Hair follicle dermal papilla cell (primary cell): ENCODE data around the gene PAGE5. TPM values are rescaled to one million over a fixed set of nuclear protein-coding genes. Genes with fewer than 3 reads are reported as not detected.

Experiments
- total RNA-seq: library from RNA; depleted of rRNA; stranded (reverse); fragments of >200 nt; gene quantifications from 2 replicates; pipeline ENCODE4 v1.2.3, GENCODE V29; 2012

Gene PAGE5
- not detected in 2 replicates for total RNA-seq

GRCh38 chrX:55220119-55220794 lies at the start of gene PAGE5:
PAGE5 (plus strand) TSS chrX:55220346; CDS start chrX:55221383, 1,037 bp downstream.

GRCh38 chrX:55264816-55265215 lies 44.7 kb downstream of the PAGE5 start, which contains the start of gene PAGE3:
PAGE3 (minus strand) TSS chrX:55264916; CDS start chrX:55263903, 1,013 bp downstream.

Other genes starting within 250 kb of the PAGE5 start
- gene PFKFB1, start 226.2 kb upstream of the PAGE5 start, total RNA-seq, result 0.12 and 0.16 TPM in 2 replicates
- gene APEX2, start 220.0 kb upstream of the PAGE5 start, total RNA-seq, result 6.3 and 7.8 TPM in 2 replicates
- not detected in 2 replicates for gene ALAS2, start 189.4 kb upstream of the PAGE5 start, total RNA-seq
- not detected in 2 replicates for gene PAGE2B, start 145.3 kb upstream of the PAGE5 start, total RNA-seq
- gene PAGE2, start 131.3 kb upstream of the PAGE5 start, total RNA-seq, result not detected in 2 replicates
- not detected in 2 replicates for gene PAGE3, start 44.6 kb downstream of the PAGE5 start, total RNA-seq
- 26.6 and 27.8 TPM in 2 replicates for gene MAGEH1, start 231.8 kb downstream of the PAGE5 start, total RNA-seq